HepG2 (cell line): ENCODE results near the gene GRHL1. TPM values are rescaled to one million over a fixed set of nuclear protein-coding genes. Genes with fewer than 3 reads are reported as not detected.

ENCODE experiments used
- ATAC-seq: fragments of 200-7000 bp; cut with Tn5 transposase; 3 replicates; pipeline ENCODE4 v1.9.1; 2020; ENCODE audit warnings: mild to moderate bottlenecking, moderate library complexity
- BruUV-seq: library from RNA; stranded (reverse); fragments of 400-500 nt; replicated peaks from 2 replicates; lab custom pipeline; 2021; lab: Mats Ljungman, UMichigan
- CTCF ChIA-PET: fragments of 300-600 bp; formaldehyde crosslinking; extraction: SDS; loops from one replicate; lab custom pipeline; 2021; ENCODE audit warnings: low total read pairs, inconsistent platforms, low intra/inter-chr PET ratio; lab: Yijun Ruan, JAX
- POLR2A ChIA-PET: fragments of 350-600 bp; sonication (Branson Sonifier 250); formaldehyde crosslinking; loops from one replicate; lab custom pipeline; 2020; ENCODE audit warnings: antibody characterized with exemption, inconsistent platforms; lab: Yijun Ruan, JAX
- DNase-seq: peaks from one replicate; pipeline ENCODE4 v3.0.0-alpha.2; 2015; ENCODE audit warnings: low spot score
- FAIRE-seq: peaks from 3 replicates; lab custom pipeline; 2011; peaks lifted over from hg19 to GRCh38; lab: Jason Lieb, UNC
- H2AFZ ChIP-seq: one replicate; pipeline ENCODE4 v1.6.1; 2011; ENCODE audit warnings: low read length, inconsistent platforms
- H3K27ac ChIP-seq: fragments of 300-600 bp; 3 replicates; pipeline ENCODE4 v1.8.0; 2011; ENCODE audit warnings: mixed run types, mild to moderate bottlenecking, mixed read lengths, low read length, inconsistent platforms; ENCODE audit not compliant: insufficient read depth; ENCODE audit errors: extremely low read length
- H3K27me3 ChIP-seq, 2 experiments: fragments of 200-600 bp in 1 of 2; 2 replicates in 1 of 2; 3 replicates in 1 of 2; pipeline versions ENCODE4 v1.6.0 to v1.8.0; 2011; ENCODE audit warnings: low read length in 2 of 2, mild to moderate bottlenecking in 2 of 2, moderate library complexity in 2 of 2, inconsistent platforms in 1 of 2; ENCODE audit not compliant: insufficient read depth in 2 of 2, control insufficient read depth in 1 of 2
- H3K36me3 ChIP-seq, 2 experiments: fragments of 200-600 bp in 1 of 2; replicated peaks in 1 of 2; 2 replicates in 1 of 2; 3 replicates in 1 of 2; pipeline versions ENCODE4 v1.5.1 to v1.8.0; 2011; ENCODE audit warnings: low read length in 2 of 2, inconsistent platforms in 1 of 2; ENCODE audit not compliant: insufficient read depth in 2 of 2, control insufficient read depth in 1 of 2
- H3K4me1 ChIP-seq: 2 replicates; pipeline ENCODE4 v1.5.1; 2012; ENCODE audit warnings: low read length, inconsistent platforms; ENCODE audit not compliant: insufficient read depth
- H3K4me2 ChIP-seq: 2 replicates; pipeline ENCODE4 v1.6.0; 2011; ENCODE audit warnings: low read depth, low read length, inconsistent platforms
- H3K4me3 ChIP-seq, 3 experiments: fragments of 200-600 bp in 1 of 3; sonication (generic), shearing (Covaris generic) in 1 of 3; replicated peaks in 1 of 3; 2 replicates each; pipeline ENCODE4 v1.5.1; 2011 to 2016; ENCODE audit warnings: low read length in 3 of 3, inconsistent platforms in 2 of 3, low read depth in 2 of 3, mild to moderate bottlenecking in 2 of 3, control low read depth in 1 of 3, mixed read lengths in 1 of 3; ENCODE audit not compliant: insufficient read depth in 1 of 3
- H3K79me2 ChIP-seq: one replicate; pipeline ENCODE4 v1.6.1; 2011; ENCODE audit warnings: low read length, inconsistent platforms; ENCODE audit not compliant: insufficient read depth
- H3K9ac ChIP-seq: 2 replicates; pipeline ENCODE4 v1.6.0; 2011; ENCODE audit warnings: mild to moderate bottlenecking, low read depth, low read length, inconsistent platforms; ENCODE audit not compliant: insufficient read depth
- H3K9me3 ChIP-seq: 2 replicates; pipeline ENCODE4 v1.5.1; 2012; ENCODE audit warnings: mild to moderate bottlenecking, low read length
- H4K20me1 ChIP-seq: 2 replicates; pipeline ENCODE4 v1.6.0; 2011; ENCODE audit warnings: inconsistent platforms, mild to moderate bottlenecking, low read length, moderate library complexity; ENCODE audit not compliant: insufficient read depth
- DPF2 ChIP-seq: sonication (generic); formaldehyde crosslinking; IDR thresholded peaks from 2 replicates; pipeline ENCODE4 v1.4.0; 2020; ENCODE audit warnings: mild to moderate bottlenecking, low read depth, missing genetic modification reagents, borderline replicate concordance
- ETV6 ChIP-seq: sonication (generic); formaldehyde crosslinking; conservative IDR thresholded peaks from 2 replicates; pipeline ENCODE4 v1.4.0; 2020; ENCODE audit warnings: missing genetic modification reagents
- MED13 ChIP-seq: sonication (generic); formaldehyde crosslinking; IDR thresholded peaks from 2 replicates; pipeline ENCODE4 v1.5.0; 2020; ENCODE audit warnings: missing genetic modification reagents
- PHF5A ChIP-seq: IDR thresholded peaks from one replicate; pipeline ENCODE4 v1.6.1; 2018; ENCODE audit warnings: low read depth, missing genetic modification reagents; ENCODE audit not compliant: unreplicated experiment
- THAP7 ChIP-seq: sonication (generic); formaldehyde crosslinking; IDR thresholded peaks from 2 replicates; pipeline ENCODE4 v1.8.1; 2023; ENCODE audit warnings: mild to moderate bottlenecking, missing genetic modification reagents
- ZBTB4 ChIP-seq: sonication (generic); formaldehyde crosslinking; IDR thresholded peaks from 2 replicates; pipeline ENCODE4 v1.4.0; 2020; ENCODE audit warnings: missing genetic modification reagents, mild to moderate bottlenecking, borderline replicate concordance
- ZNF225 ChIP-seq: sonication (generic); formaldehyde crosslinking; IDR thresholded peaks from 2 replicates; pipeline ENCODE4 v1.4.0; 2020; ENCODE audit warnings: mild to moderate bottlenecking, missing genetic modification reagents
- ZNF543 ChIP-seq: sonication (generic); formaldehyde crosslinking; IDR thresholded peaks from 2 replicates; pipeline ENCODE4 v1.4.0; 2020; ENCODE audit warnings: mild to moderate bottlenecking, missing genetic modification reagents
- ZNF563 ChIP-seq: sonication (generic); formaldehyde crosslinking; IDR thresholded peaks from 2 replicates; pipeline ENCODE4 v1.8.0; 2022; ENCODE audit warnings: mild to moderate bottlenecking, moderate library complexity, missing genetic modification reagents
- WGBS: methylation state at CpG from one replicate; pipeline ENCODE4 v1.1.6; 2017; ENCODE audit warnings: low lambda C conversion rate; 5-methylcytosine and 5-hydroxymethylcytosine counted together
- in situ Hi-C: cut with HindIII; loops from 2 replicates; pipeline ENCODE4 v1.10.0; 2017; ENCODE audit warnings: low pct_unique_long_range_greater_than_20kb; ENCODE audit not compliant: extremely low pct_ligation_motif_present
- intact Hi-C: fragments of 100-400 bp; cut with micrococcal nuclease; formaldehyde crosslinking; loops from one replicate; pipeline ENCODE4 v1.10.0; 2022; ENCODE audit not compliant: unreplicated experiment
- polyA plus RNA-seq, 8 experiments: library from polyadenylated mRNA; depleted of rRNA in 3 of 8; stranded (reverse) in 7 of 8; unstranded in 1 of 8; fragments of >200 nt; fragmentation: Illumina TruSeq in 4 of 8; extraction: Trizol in 4 of 8; gene quantifications; 2 replicates each; pipeline versions ENCODE4 v1.2.1 to v1.2.3, GENCODE V29; 2011 to 2016; ENCODE audit warnings: low read depth in 4 of 8, missing spikeins in 1 of 8, mixed read lengths in 1 of 8; ENCODE audit not compliant: insufficient read depth in 1 of 8
- total RNA-seq, 5 experiments: library from RNA; depleted of rRNA; stranded (reverse); fragments of >200 nt; fragmentation: Illumina TruSeq; extraction: Trizol; gene quantifications; 2 replicates each; pipeline ENCODE4 v1.2.3, GENCODE V29; 2016; ENCODE audit warnings: low read depth in 1 of 5

The GRHL1 gene
- total and polyA plus RNA-seq, 2 of the 13 experiments (the other 11 are each of a cell fraction or from before 2014, with no cell fraction given), result 9.3 to 12.0 TPM

- H3K79me2 ChIP-seq, result no peaks in the 10 kb centered on the region
- no peaks in the 10 kb centered on the region for H3K9me3 ChIP-seq
- FAIRE-seq, result no peak
- 0 out of 3 replicates have a peak, but pooled peaks have one; percentile 1 for ATAC-seq
- POLR2A ChIA-PET, result interaction anchor here (0.7 to 2.8 kb wide), 4 partner anchors 8 to 43 kb away, joined by 3 to 18 read pairs (median 7); partner anchors contain the start of gene KLF11
- H3K36me3 ChIP-seq, result no peaks in the 10 kb centered on the region
- TF ChIP-seq ZNF563 (CRISPR knock-in tag) (0 out of 2 replicates have a peak, but pooled peaks have one; percentile 27), THAP7 (CRISPR knock-in tag) (no peak), ZNF225 (CRISPR knock-in tag) (peak; percentile 22; the same call in 1 of the 2 replicates), ZNF543 (peak; percentile 99), MED13 (CRISPR knock-in tag) (no peak), ZBTB4 (CRISPR knock-in tag) (0 out of 2 replicates have a peak, but pooled peaks have one; percentile 6), ETV6 (CRISPR knock-in tag) (0 out of 2 replicates have a peak, but pooled peaks have one; percentile 15), DPF2 (CRISPR knock-in tag) (no peak), PHF5A (no peak)
- TF ChIP-seq, all 625 proteins: peak for 5
- H3K4me1 ChIP-seq, result peaks cover 33% of the 10 kb centered on the region
- in situ Hi-C loops (no loop called here), intact Hi-C loops (no loop called here)
- CTCF ChIA-PET, result interaction anchor here (1.1 to 1.5 kb wide), 3 partner anchors 44 to 257 kb away, joined by 3 to 6 read pairs (median 4); no protein-coding TSS in a partner anchor
- no peak overlapping the region for H3K9ac ChIP-seq
- no TSS peak for BruUV-seq
- DNase-seq, result no peak
- no peak overlapping the region for H3K27ac ChIP-seq
- WGBS, result 45% methylated on average over 9 of the region's 16 CpGs
- H4K20me1 ChIP-seq, result no peaks in the 10 kb centered on the region
- peak overlapping the region; percentile 65; the same call in 1 of the 2 replicates for H3K4me2 ChIP-seq
- peaks cover 4 to 71% of the 10 kb centered on the region in 2 experiments; a peak in 4 of 5 replicates for H3K27me3 ChIP-seq
- no peak overlapping the region for H2AFZ ChIP-seq
- H3K4me3 ChIP-seq, result no peak overlapping the region
These were observed 76.3 kb downstream of the GRHL1 start for GRCh38 chr2:10027660-10028330.
